ENCODE data around the gene ACTL10.
"Not testable (repeated sequence)": the region's sequence is repeated elsewhere in the genome, so short reads cannot be mapped to it uniquely, and the experiment has no call there.

ACTL10 gene

GRCh38 chr20:33666293-33667244 is at the start of gene ACTL10:
ACTL10 (plus strand) TSS chr20:33666943; CDS start chr20:33667498, 555 bp downstream.
- peak; percentile 99 for DNase-seq

GRCh38 chr20:33621717-33622400 is 44.9 kb upstream of the ACTL10 start:
- no peak for DNase-seq

- DNase-seq, result no peak
These were observed 43.9 kb upstream of the ACTL10 start for GRCh38 chr20:33622705-33623365.

GRCh38 chr20:33624399-33624798 is 42.3 kb upstream of the ACTL10 start:
- no peak for DNase-seq

- DNase-seq, result no peak
These were observed 40.6 kb upstream of the ACTL10 start for GRCh38 chr20:33626190-33626589.

- no peak for DNase-seq
These were observed 39.0 kb upstream of the ACTL10 start for GRCh38 chr20:33627577-33628216.

- DNase-seq, result no peak
These were observed 37.2 kb upstream of the ACTL10 start for GRCh38 chr20:33629533-33629932.

- DNase-seq, result no peak
These were observed 36.8 kb upstream of the ACTL10 start for GRCh38 chr20:33629979-33630378.

GRCh38 chr20:33630507-33630906 is 36.2 kb upstream of the ACTL10 start:
- peak in 2 of 4 experiments; percentile 18 to 29 for DNase-seq

- DNase-seq, result not testable (repeated sequence)
These were observed 34.8 kb upstream of the ACTL10 start for GRCh38 chr20:33631910-33632309.

- no peak for DNase-seq
These were observed 31.4 kb upstream of the ACTL10 start for GRCh38 chr20:33635341-33635740.

- DNase-seq, result no peak
These were observed 30.0 kb upstream of the ACTL10 start for GRCh38 chr20:33636776-33637175.

- no peak for DNase-seq
These were observed 26.5 kb upstream of the ACTL10 start for GRCh38 chr20:33640287-33640686.

GRCh38 chr20:33644313-33645071 is 22.3 kb upstream of the ACTL10 start:
- DNase-seq, result no peak

GRCh38 chr20:33645072-33645358 is 21.7 kb upstream of the ACTL10 start:
- no peak for DNase-seq

GRCh38 chr20:33645396-33645795 is 21.3 kb upstream of the ACTL10 start:
- DNase-seq, result no peak

- no peak for DNase-seq
These were observed 20.6 kb upstream of the ACTL10 start for GRCh38 chr20:33646191-33646590.

- DNase-seq, result not testable (repeated sequence)
These were observed 19.7 kb upstream of the ACTL10 start for GRCh38 chr20:33646959-33647602.

- no peak for DNase-seq
These were observed 18.9 kb upstream of the ACTL10 start for GRCh38 chr20:33647603-33648395.

GRCh38 chr20:33648396-33649004 is 18.2 kb upstream of the ACTL10 start:
- no peak for DNase-seq

All from suppressor macrophage (primary cell).